HCT116 (cell line): ENCODE results near the gene PC. TPM values are rescaled to one million over a fixed set of nuclear protein-coding genes. Genes with fewer than 3 reads are reported as not detected.
"Not testable (repeated sequence)": the region's sequence is repeated elsewhere in the genome, so short reads cannot be mapped to it uniquely, and the experiment has no call there.

Experiments used
- ATAC-seq: fragments of 200-7000 bp; cut with Tn5 transposase; 2 replicates; pipeline ENCODE4 v1.9.1; 2020; ENCODE audit warnings: mild to moderate bottlenecking, moderate library complexity
- BruUV-seq: library from RNA; stranded (reverse); fragments of 400-500 nt; replicated peaks from 2 replicates; lab custom pipeline; 2021; lab: Mats Ljungman, UMichigan
- CTCF ChIA-PET: fragments of 300-600 bp; sonication (Branson Sonifier 250); formaldehyde crosslinking; loops from one replicate; lab custom pipeline; 2021; ENCODE audit warnings: antibody characterized with exemption; lab: Charles Lee
- POLR2A ChIA-PET: fragments of 300-600, 350-600 bp; sonication (Branson Sonifier 250); formaldehyde crosslinking; loops from one replicate; lab custom pipeline; 2021; ENCODE audit warnings: antibody characterized with exemption; lab: Charles Lee
- RAD21 ChIA-PET, 2 experiments: fragments of 300-600 bp; sonication (Branson Sonifier 250); formaldehyde crosslinking; loops; one replicate each; lab custom pipeline; 2023; ENCODE audit warnings: low total read pairs in 2 of 2; ENCODE audit not compliant: uncharacterized antibody in 2 of 2, unreplicated experiment in 2 of 2, low non-redundant PET in 1 of 2; lab: Charles Lee
- DNase-seq: peaks from one replicate; pipeline ENCODE4 v3.0.0-alpha.2; 2010; ENCODE audit warnings: low read depth, low spot score
- H2AFZ ChIP-seq: fragments of 200-600 bp; shearing (Covaris generic), sonication (generic); 2 replicates; pipeline ENCODE4 v1.6.1; 2017; ENCODE audit warnings: low read depth, mixed run types, mixed read lengths, antibody characterized with exemption, low read length; ENCODE audit not compliant: poor library complexity, severe bottlenecking
- H3K27ac ChIP-seq: 2 replicates; pipeline ENCODE4 v1.5.1; 2012; ENCODE audit warnings: low read depth, low read length
- H3K27me3 ChIP-seq: fragments of 200-600 bp; sonication (generic); 2 replicates; pipeline ENCODE4 v1.6.1; 2016; ENCODE audit warnings: mixed run types, low read length, mixed read lengths; ENCODE audit not compliant: insufficient read depth
- H3K36me3 ChIP-seq, 2 experiments: fragments of 200-500 bp in 1 of 2; fragments of 200-600 bp in 1 of 2; sonication (Bioruptor generic) in 1 of 2; sonication (generic) in 1 of 2; 2 replicates each; pipeline versions ENCODE4 v1.5.1 to v1.6.1; 2014 to 2016; ENCODE audit warnings: low read length in 2 of 2, inconsistent platforms in 1 of 2, mixed read lengths in 1 of 2, mixed run types in 1 of 2; ENCODE audit not compliant: insufficient read depth in 2 of 2, control insufficient read depth in 1 of 2
- H3K4me1 ChIP-seq, 2 experiments: fragments of 200-600 bp in 1 of 2; sonication (generic) in 1 of 2; 2 replicates each; pipeline versions ENCODE4 v1.5.1 to v1.6.1; 2012 to 2017; ENCODE audit warnings: low read length in 2 of 2, inconsistent platforms in 1 of 2, mild to moderate bottlenecking in 1 of 2, mixed read lengths in 1 of 2, mixed run types in 1 of 2, moderate library complexity in 1 of 2; ENCODE audit not compliant: insufficient read depth in 2 of 2, control insufficient read depth in 1 of 2
- H3K4me2 ChIP-seq: fragments of 200-600 bp; sonication (generic); 2 replicates; pipeline ENCODE4 v1.6.1; 2017; ENCODE audit warnings: mixed run types, low read length, mixed read lengths
- H3K4me3 ChIP-seq, 2 experiments: fragments of 200-600 bp in 1 of 2; sonication (generic) in 1 of 2; replicated peaks in 1 of 2; 2 replicates each; pipeline ENCODE4 v1.5.1; 2011 to 2016; ENCODE audit warnings: low read length in 2 of 2, control low read depth in 1 of 2, low read depth in 1 of 2, mild to moderate bottlenecking in 1 of 2, mixed read lengths in 1 of 2, mixed run types in 1 of 2
- H3K79me2 ChIP-seq: fragments of 200-600 bp; sonication (generic); 2 replicates; pipeline ENCODE4 v1.6.1; 2017; ENCODE audit warnings: mild to moderate bottlenecking, mixed run types, low read length, moderate library complexity, mixed read lengths; ENCODE audit not compliant: insufficient read depth
- H3K9ac ChIP-seq: fragments of 200-600 bp; sonication (generic); 2 replicates; pipeline ENCODE4 v1.6.1; 2016; ENCODE audit warnings: low read length, mixed read lengths
- H3K9me2 ChIP-seq: fragments of 200-600 bp; sonication (generic), shearing (Covaris generic); 2 replicates; pipeline ENCODE4 v1.6.1; 2017; ENCODE audit warnings: mixed run types, mild to moderate bottlenecking, moderate library complexity; ENCODE audit not compliant: insufficient read depth
- H3K9me3 ChIP-seq, 2 experiments: fragments of 200-500 bp in 1 of 2; fragments of 200-600 bp in 1 of 2; sonication (Bioruptor generic) in 1 of 2; sonication (generic) in 1 of 2; 2 replicates each; pipeline ENCODE4 v1.6.1; 2014 to 2017; ENCODE audit warnings: low read length in 2 of 2, mixed read lengths in 2 of 2, inconsistent platforms in 1 of 2, low read depth in 1 of 2, mild to moderate bottlenecking in 1 of 2, mixed run types in 1 of 2, moderate library complexity in 1 of 2; ENCODE audit not compliant: control insufficient read depth in 1 of 2, insufficient read depth in 1 of 2
- H4K20me1 ChIP-seq: fragments of 200-600 bp; sonication (generic), shearing (Covaris generic); 2 replicates; pipeline ENCODE4 v1.6.1; 2017; ENCODE audit warnings: mixed run types, mild to moderate bottlenecking, moderate library complexity; ENCODE audit not compliant: insufficient read depth
- CBX3 ChIP-seq: IDR thresholded peaks from 2 replicates; pipeline ENCODE4 v1.6.1; 2012; ENCODE audit warnings: low read depth
- EGR1 ChIP-seq: IDR thresholded peaks from 2 replicates; pipeline ENCODE4 v1.6.1; 2012; ENCODE audit warnings: low read depth
- EZH2phosphoT487 ChIP-seq: fragments of 200-600 bp; IDR thresholded peaks from 2 replicates; pipeline ENCODE4 v1.6.1; 2018; ENCODE audit warnings: antibody characterized with exemption, borderline replicate concordance
- ZNF274 ChIP-seq: fragments of 200-500 bp; sonication (Bioruptor generic); IDR thresholded peaks from 2 replicates; pipeline ENCODE4 v1.6.1; 2014; ENCODE audit warnings: mild to moderate bottlenecking, low read depth, low read length, inconsistent platforms
- intact Hi-C: fragments of 100-400 bp; cut with micrococcal nuclease; formaldehyde crosslinking; loops from 2 replicates; pipeline ENCODE4 v1.10.0; 2022
- total RNA-seq: library from RNA; stranded (reverse); gene quantifications from one replicate; pipeline ENCODE4 v1.2.1, GENCODE V29; 2021; ENCODE audit not compliant: unreplicated experiment

The PC gene
- total RNA-seq, 1 experiment from 2014 or later, result 24.1 TPM

- DNase-seq, result no peak
- intact Hi-C loops, result no loop called here
- no peaks in the 10 kb centered on the region for H3K27me3 ChIP-seq
- H3K4me2 ChIP-seq, result no peak overlapping the region
- H3K9me3 ChIP-seq, result no peaks in the 10 kb centered on the region
- POLR2A ChIA-PET, result no interaction called here
- H3K36me3 ChIP-seq, result no peaks in the 10 kb centered on the region
- TF ChIP-seq EZH2phosphoT487 (no peak), EGR1 (no peak), ZNF274 (no peak), CBX3 (no peak)
- no peak overlapping the region for H3K4me3 ChIP-seq
- RAD21 ChIA-PET, result no interaction called here
- CTCF ChIA-PET, result interaction anchor here (1.2 kb wide), 1 partner anchor 30 kb away, joined by 5 read pairs; no protein-coding TSS in a partner anchor
- BruUV-seq, result no TSS peak
- H3K9me2 ChIP-seq, result no peaks in the 10 kb centered on the region
- H3K79me2 ChIP-seq, result no peaks in the 10 kb centered on the region
- no peak overlapping the region for H2AFZ ChIP-seq
- H3K9ac ChIP-seq, result no peak overlapping the region
- ATAC-seq, result no peak
- H3K4me1 ChIP-seq, result peaks cover 11 to 13% of the 10 kb centered on the region in 2 experiments; a peak in 3 of 4 replicates
- H3K27ac ChIP-seq, result no peak overlapping the region
- H4K20me1 ChIP-seq, result no peaks in the 10 kb centered on the region
These were observed 33.9 kb upstream of the PC start for GRCh38 chr11:66992041-66992440.

- ATAC-seq, H3K27me3 ChIP-seq, H3K9ac ChIP-seq, CTCF ChIA-PET, H3K4me3 ChIP-seq, RAD21 ChIA-PET, H3K36me3 ChIP-seq, H3K9me3 ChIP-seq, H3K4me2 ChIP-seq, H3K27ac ChIP-seq, DNase-seq, BruUV-seq, H2AFZ ChIP-seq, H3K9me2 ChIP-seq, H4K20me1 ChIP-seq, H3K79me2 ChIP-seq: not testable (repeated sequence)
- peaks cover 34 to 37% of the 10 kb centered on the region in 2 experiments for H3K4me1 ChIP-seq
- POLR2A ChIA-PET, result interaction anchor here (1.1 kb wide), 1 partner anchor 17 kb away, joined by 3 read pairs; no protein-coding TSS in a partner anchor
- intact Hi-C loops, result loop anchor here (5.0 kb wide), 1 partner anchor 33 kb away; the partner anchor contains the start of gene SYT12
These were observed 31.2 kb upstream of the PC start for GRCh38 chr11:66989360-66989759.

- POLR2A ChIA-PET, result interaction anchor here (1.1 kb wide), 1 partner anchor 18 kb away, joined by 3 read pairs; no protein-coding TSS in a partner anchor
- BruUV-seq, result not testable (repeated sequence)
- intact Hi-C loops, result loop anchor here (5.0 kb wide), 1 partner anchor 34 kb away; the partner anchor contains the start of gene SYT12
These were observed 30.6 kb upstream of the PC start for GRCh38 chr11:66988741-66989140.

More at GRCh38 chr11:66988741-66989140, 30.6 kb upstream of the PC start:
- H3K9me3 ChIP-seq, H3K4me3 ChIP-seq, DNase-seq, H3K27me3 ChIP-seq, H3K4me2 ChIP-seq, H4K20me1 ChIP-seq, H3K9ac ChIP-seq, CTCF ChIA-PET, H3K9me2 ChIP-seq, H3K36me3 ChIP-seq, H3K27ac ChIP-seq, H2AFZ ChIP-seq, H3K79me2 ChIP-seq, RAD21 ChIA-PET, ATAC-seq: not testable (repeated sequence)
- peaks cover 40 to 43% of the 10 kb centered on the region in 2 experiments for H3K4me1 ChIP-seq
